ACC112 (cell line): ENCODE data around the gene NME7.

Experiments
- H2AFZ ChIP-seq: fragments of 200-600 bp; sonication (generic); one replicate; pipeline ENCODE4 v1.6.0; 2017; ENCODE audit warnings: antibody characterized with exemption, low read length; ENCODE audit not compliant: unreplicated experiment
- H3K27ac ChIP-seq: fragments of 200-600 bp; sonication (generic); 2 replicates; pipeline ENCODE4 v1.5.1; 2014; ENCODE audit warnings: low read depth, mild to moderate bottlenecking, antibody characterized with exemption, low read length, moderate library complexity
- H3K27me3 ChIP-seq: fragments of 200-600 bp; sonication (generic); 2 replicates; pipeline ENCODE4 v1.6.1; 2014; ENCODE audit warnings: mild to moderate bottlenecking, antibody characterized with exemption, low read length, moderate library complexity, mixed read lengths; ENCODE audit not compliant: insufficient read depth
- H3K36me3 ChIP-seq: fragments of 200-600 bp; sonication (generic); 2 replicates; pipeline ENCODE4 v1.6.1; 2016; ENCODE audit warnings: mild to moderate bottlenecking, antibody characterized with exemption, low read length, moderate library complexity, mixed read lengths; ENCODE audit not compliant: insufficient read depth
- H3K4me1 ChIP-seq: fragments of 200-600 bp; sonication (generic); one replicate; pipeline ENCODE4 v1.6.1; 2016; ENCODE audit warnings: low read length, mixed read lengths; ENCODE audit not compliant: insufficient read depth, unreplicated experiment, control insufficient read depth
- H3K4me3 ChIP-seq: fragments of 200-600 bp; sonication (generic); 2 replicates; pipeline ENCODE4 v1.5.1; 2014; ENCODE audit warnings: mild to moderate bottlenecking, low read depth, low read length
- H3K79me2 ChIP-seq: fragments of 200-600 bp; sonication (generic); one replicate; pipeline ENCODE4 v1.6.0; 2016; ENCODE audit warnings: low read length; ENCODE audit not compliant: control insufficient read depth, unreplicated experiment, insufficient read depth

The NME7 gene

DNA sequence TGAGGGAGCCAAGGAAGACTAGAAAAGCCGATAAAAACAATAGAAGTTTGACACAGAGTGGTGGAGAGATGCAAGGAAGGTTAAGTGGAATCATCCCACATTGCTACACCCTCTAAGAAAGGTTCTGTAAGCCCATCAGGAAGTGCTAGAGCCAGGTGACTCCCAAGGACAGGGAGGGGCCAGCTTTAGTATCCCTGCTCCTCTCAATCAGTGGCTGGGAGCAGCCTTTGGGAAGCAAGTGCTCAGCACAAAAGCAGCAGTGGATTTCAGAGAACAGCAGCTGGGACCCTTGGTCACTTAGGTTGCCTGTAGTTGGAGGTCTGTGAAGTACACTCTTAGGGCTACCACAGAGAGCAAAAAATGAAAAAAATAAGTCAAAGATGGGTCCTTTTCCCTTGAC, 42.5 kb downstream of the NME7 start:
- no peak overlapping the region for H3K27ac ChIP-seq

DNA sequence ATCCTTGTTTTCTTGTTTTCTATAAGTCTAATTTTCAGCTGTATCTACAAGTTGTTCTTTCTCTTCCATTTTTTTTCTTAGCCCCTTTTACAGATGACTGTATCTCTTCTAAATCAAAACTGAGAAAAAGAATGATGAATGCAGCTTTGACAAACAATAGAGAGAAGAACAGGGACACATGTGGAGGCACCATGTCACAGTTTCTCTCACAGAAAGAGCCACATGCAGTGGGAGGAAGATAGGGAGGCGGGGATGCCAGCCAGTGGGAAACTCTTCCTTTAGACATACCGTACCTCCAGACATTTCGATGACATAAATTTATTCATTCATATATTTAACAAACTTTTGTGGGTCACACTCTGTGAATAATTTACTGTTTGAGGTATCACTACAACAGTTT, 45.5 kb downstream of the NME7 start:
- no peak overlapping the region for H3K27ac ChIP-seq
- no peak overlapping the region for H2AFZ ChIP-seq
- H3K4me3 ChIP-seq: no peak overlapping the region
- peaks cover 19% of the 10 kb centered on the region for H3K4me1 ChIP-seq
- H3K36me3 ChIP-seq: no peaks in the 10 kb centered on the region
- peaks cover 5% of the 10 kb centered on the region for H3K79me2 ChIP-seq
- H3K27me3 ChIP-seq: no peaks in the 10 kb centered on the region

More for the DNA sequence above, 42.5 kb downstream of the NME7 start:
- Histone ChIP-seq H3K79me2 (peaks cover 11% of the 10 kb centered on the region), H3K27me3 (no peaks in the 10 kb centered on the region), H3K4me1 (peaks cover 21% of the 10 kb centered on the region), H3K4me3 (no peak overlapping the region), H3K36me3 (no peaks in the 10 kb centered on the region), H2AFZ (no peak overlapping the region)

DNA sequence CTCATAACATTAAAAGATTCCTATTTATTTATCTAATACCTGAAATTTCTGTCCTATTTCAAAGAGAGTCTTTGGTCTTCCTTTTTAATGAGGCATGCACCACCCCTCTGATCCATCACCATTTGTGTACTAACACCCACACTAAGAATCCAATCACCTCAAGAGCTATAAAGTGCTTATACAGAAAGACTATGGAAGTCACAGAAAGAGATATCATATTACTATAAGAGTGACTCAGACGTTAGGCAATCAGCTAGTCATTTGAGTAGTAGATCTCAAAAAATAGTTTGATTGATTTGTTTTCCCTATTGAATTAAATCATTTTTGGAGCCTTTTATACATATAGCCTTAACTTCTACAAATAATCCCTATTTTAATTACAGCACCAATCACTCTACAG, 46.1 kb downstream of the NME7 start:
- no peak overlapping the region for H2AFZ ChIP-seq
- H3K79me2 ChIP-seq: peaks cover 5% of the 10 kb centered on the region
- no peak overlapping the region for H3K27ac ChIP-seq
- H3K27me3 ChIP-seq: no peaks in the 10 kb centered on the region
- no peaks in the 10 kb centered on the region for H3K36me3 ChIP-seq
- peaks cover 13% of the 10 kb centered on the region for H3K4me1 ChIP-seq
- no peak overlapping the region for H3K4me3 ChIP-seq

DNA sequence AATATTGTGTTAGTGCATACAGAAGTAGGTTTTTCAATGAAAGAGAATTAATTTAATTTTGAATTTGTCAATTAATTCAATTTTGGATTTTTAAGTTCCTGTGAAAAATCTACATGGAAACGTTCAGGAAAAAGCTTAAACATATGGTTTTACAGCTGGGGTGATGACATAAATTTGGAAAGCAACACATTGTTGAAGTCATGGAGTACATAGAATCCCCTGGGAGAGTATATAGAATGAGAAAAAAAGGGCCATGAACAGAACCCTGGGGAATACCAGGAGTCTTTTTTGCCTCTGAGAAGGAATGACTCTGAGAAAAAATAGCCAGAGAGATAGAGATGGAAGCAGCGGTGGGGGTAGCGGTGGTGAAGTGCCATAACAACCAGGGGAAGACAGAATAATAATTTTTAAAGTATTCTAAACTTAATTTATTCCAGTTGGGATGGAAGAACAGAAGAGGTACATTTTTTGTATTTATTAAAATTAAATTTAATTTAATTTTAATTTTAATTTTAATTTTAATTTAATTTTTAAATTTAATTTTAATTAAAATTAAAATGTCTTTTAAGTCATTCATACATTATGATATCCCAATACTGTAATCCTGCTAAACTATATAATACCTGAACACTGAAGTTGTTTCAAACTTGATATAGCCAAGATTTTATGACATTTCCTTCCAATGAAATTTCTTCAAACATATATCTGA, 48.9 kb downstream of the NME7 start:
- Histone ChIP-seq H3K27ac (no peak overlapping the region), H3K36me3 (no peaks in the 10 kb centered on the region), H3K79me2 (no peaks in the 10 kb centered on the region), H2AFZ (no peak overlapping the region), H3K27me3 (no peaks in the 10 kb centered on the region), H3K4me3 (no peak overlapping the region), H3K4me1 (peaks cover 8% of the 10 kb centered on the region)

DNA sequence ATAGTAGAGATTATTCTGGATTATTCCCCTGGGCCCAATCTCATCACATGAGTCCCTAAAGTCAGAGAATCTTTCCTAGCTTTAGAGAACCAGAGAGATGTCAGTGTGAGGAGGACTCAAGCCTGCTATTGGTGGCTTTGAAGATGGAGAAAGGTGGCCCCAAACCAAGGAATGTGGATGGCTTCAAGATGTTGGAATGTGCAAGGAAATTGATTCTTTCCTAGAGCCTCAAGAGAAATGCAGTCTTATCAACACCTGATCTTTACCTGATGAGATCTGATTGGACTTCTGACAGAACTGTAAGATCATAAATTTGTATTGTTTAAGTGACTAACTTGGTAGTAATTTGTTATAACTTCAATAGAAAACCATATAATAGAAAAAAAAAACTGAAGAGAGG, 51.0 kb downstream of the NME7 start:
- Histone ChIP-seq H3K36me3 (0 out of 2 replicates have a peak, but pooled peaks cover 4% of the 10 kb centered on the region), H2AFZ (no peak overlapping the region), H3K4me1 (peaks cover 17% of the 10 kb centered on the region)

DNA sequence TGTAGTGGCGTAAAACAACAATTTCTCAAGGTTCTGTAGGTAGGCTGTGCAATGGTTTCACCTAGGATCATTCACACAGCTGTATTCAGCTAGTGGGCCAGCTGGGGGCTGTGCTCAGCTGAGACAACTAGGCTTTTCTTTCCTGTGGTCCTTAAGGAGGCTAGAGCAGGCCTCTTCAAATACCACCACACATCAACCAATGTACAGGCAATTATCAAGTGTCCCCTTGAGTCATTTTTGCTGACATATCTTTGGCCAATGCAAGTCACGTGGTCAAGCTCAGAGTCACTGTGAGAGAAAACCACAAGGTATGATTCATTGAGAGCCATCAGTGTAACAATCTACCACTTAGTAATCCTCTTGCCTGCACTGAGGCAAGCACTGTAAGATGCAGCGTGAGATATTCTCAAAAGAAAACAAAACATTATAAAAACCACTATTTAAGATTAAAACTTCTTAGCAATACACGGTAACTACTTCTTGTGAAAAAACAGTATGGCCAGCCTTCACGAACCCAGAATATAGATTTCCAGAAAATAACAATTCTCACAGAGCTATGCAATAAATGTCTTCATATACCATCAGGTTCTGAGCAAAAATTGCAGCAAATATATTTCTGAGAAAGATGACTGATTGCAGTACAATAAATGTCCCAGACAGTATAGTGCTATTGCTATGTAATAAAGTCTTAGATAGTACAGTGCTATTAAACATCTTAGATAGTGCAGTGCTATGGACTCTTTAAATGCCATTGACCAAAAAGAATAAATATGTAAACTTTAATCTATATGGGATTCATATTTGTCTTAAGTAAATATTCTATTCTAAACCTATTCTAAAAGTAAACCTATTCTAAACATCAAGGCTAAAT, 55.3 kb downstream of the NME7 start:
- Histone ChIP-seq H3K4me3 (no peak overlapping the region), H3K4me1 (peaks cover 12% of the 10 kb centered on the region), H2AFZ (peak overlapping the region; percentile 77), H3K36me3 (peaks cover 19% of the 10 kb centered on the region), H3K27ac (peak overlapping the region; percentile 48), H3K79me2 (no peaks in the 10 kb centered on the region), H3K27me3 (no peaks in the 10 kb centered on the region)

More for the DNA sequence above, 51.0 kb downstream of the NME7 start:
- no peaks in the 10 kb centered on the region for H3K27me3 ChIP-seq
- H3K4me3 ChIP-seq: no peak overlapping the region
- no peak overlapping the region for H3K27ac ChIP-seq
- H3K79me2 ChIP-seq: no peaks in the 10 kb centered on the region

DNA sequence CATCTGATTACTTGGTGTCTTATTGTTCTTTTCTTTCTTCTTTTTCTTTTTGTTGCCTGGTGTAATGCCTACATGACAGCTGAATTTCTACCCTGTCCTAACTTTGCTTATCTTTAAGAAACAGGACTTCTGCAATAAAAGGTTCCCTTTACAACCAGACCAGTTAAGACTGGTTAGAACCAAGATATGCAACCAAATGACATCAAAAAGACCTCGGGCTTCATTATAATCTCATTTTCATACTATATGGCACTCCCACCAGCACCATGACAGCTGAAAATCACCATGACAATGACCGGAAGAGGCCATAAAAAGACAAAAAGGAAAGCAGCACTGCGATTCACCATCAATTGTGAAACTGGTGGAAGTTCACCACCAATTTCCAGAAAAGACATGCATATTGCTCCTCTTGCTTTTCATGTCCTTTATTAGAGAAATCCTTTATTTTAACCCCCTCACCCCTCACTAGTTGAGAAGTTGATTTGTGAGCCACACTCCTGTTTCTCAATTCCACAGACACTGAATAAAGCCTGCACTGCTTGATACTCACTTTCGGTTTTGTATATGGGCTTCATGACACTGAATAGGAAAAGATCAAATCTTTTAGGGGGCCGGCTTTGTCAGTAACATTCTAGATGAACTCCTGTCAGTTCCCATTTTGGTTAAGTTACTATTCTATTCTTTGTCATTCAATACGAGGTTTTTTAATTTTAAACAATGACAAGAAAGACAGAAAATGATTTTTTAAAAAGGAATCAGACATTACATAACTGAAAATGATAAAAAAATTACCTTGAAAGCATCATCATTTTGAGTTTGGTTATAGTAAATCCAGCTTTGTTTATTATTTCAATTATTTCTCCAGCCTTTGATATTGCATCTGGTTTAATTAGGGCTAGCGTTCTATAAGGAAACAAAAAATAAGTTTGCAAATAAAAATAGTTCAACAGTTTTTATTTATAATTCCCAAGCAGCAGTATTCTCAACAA, 58.1 kb downstream of the NME7 start:
- H3K36me3 ChIP-seq: peaks cover 19% of the 10 kb centered on the region
- H3K27me3 ChIP-seq: no peaks in the 10 kb centered on the region
- no peak overlapping the region for H2AFZ ChIP-seq
- H3K4me1 ChIP-seq: peaks cover 12% of the 10 kb centered on the region
- no peaks in the 10 kb centered on the region for H3K79me2 ChIP-seq
- no peak overlapping the region for H3K27ac ChIP-seq
- no peak overlapping the region for H3K4me3 ChIP-seq

DNA sequence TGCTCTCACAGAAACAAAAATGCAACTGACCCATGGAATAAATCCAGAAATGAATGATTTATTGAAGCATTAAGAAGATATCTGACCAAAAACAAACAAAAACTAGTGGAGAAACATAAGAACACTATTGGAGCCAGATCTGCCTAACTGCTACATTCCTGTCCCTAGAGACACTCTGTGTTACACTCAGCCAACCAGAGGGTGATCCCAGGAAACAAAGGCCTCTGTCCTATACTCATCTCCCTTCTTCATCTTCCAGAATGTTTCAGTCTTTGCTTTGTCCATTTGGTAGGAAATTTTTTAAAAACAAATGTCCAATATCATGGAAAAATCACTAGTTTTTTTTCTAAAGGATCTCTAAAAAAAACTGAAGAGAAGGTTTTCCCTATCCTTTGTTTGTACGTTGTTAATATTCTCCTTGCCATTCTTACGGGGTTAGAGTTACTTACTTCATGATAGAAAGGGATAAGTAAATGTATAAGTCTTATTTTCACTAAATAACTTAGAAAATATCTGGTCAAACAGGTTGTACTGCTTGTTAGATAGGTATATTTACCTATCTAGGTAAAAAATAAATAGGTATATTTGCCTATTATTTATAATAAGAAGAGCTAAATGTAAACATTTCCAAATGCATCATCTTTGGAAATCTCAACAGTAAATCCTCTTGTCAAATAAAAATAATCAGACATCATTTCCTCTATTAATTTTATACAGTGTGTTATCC, 59.1 kb downstream of the NME7 start:
- Histone ChIP-seq H3K27me3 (no peaks in the 10 kb centered on the region), H3K4me1 (peaks cover 12% of the 10 kb centered on the region), H3K36me3 (peaks cover 19% of the 10 kb centered on the region), H3K79me2 (no peaks in the 10 kb centered on the region), H2AFZ (no peak overlapping the region), H3K4me3 (no peak overlapping the region), H3K27ac (no peak overlapping the region)

DNA sequence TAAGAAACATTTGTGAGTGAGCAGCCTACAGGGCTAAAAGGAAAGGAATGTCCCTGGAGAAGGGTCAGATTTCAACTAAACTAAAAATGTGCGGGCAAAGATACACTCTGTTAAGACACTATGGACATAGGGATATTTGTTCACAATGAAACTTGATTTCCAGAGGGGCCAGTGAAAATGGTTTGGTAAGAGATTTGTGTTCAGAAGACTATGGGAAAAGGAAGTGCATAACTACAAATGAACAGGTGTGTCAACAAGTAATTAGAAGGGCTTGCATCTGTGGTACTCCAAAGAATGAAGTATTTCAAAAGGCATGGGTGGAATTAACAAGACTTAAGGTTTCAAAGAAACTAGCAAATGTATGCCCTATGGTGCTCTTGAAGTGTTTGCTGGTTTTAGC, 60.4 kb downstream of the NME7 start:
- Histone ChIP-seq H3K27ac (no peak overlapping the region), H3K4me3 (no peak overlapping the region), H3K36me3 (peaks cover 19% of the 10 kb centered on the region), H3K4me1 (peaks cover 6% of the 10 kb centered on the region), H3K79me2 (no peaks in the 10 kb centered on the region), H3K27me3 (no peaks in the 10 kb centered on the region), H2AFZ (no peak overlapping the region)

DNA sequence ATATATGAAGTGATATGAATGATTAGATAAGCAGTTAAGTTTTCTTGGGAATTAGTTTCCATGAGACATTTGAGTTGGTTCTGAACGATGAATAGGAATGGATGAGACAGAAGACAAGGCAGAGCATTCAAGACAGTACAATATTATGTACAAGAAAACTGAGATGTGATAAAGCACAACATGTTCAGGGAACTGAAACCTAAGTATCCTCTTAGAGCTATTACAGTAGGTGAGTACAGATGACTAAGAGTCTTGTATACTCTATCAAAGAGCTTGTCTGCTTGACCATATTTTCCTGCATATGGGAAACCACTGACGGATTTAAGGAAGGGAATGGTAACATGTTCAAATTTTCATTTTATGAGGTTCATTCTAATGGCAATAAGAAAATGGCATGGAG, 61.6 kb downstream of the NME7 start:
- H3K36me3 ChIP-seq: peaks cover 15% of the 10 kb centered on the region
- H3K27ac ChIP-seq: no peak overlapping the region
- H3K79me2 ChIP-seq: no peaks in the 10 kb centered on the region
- H2AFZ ChIP-seq: no peak overlapping the region
- H3K27me3 ChIP-seq: no peaks in the 10 kb centered on the region
- H3K4me1 ChIP-seq: peaks cover 5% of the 10 kb centered on the region
- no peak overlapping the region for H3K4me3 ChIP-seq
